GM12873 (cell line): Measurements from ENCODE around the gene PKHD1.

ENCODE experiments used
- TF ChIP-seq, protein P1 (sequence below): IDR thresholded peaks from 2 replicates; pipeline ENCODE4 v1.5.1; 2012; ENCODE audit warnings: low read depth, mild to moderate bottlenecking, moderate library complexity, low read length, control low read depth; ENCODE audit not compliant: insufficient read depth; ENCODE audit errors: missing control alignments

PKHD1 gene

DNA sequence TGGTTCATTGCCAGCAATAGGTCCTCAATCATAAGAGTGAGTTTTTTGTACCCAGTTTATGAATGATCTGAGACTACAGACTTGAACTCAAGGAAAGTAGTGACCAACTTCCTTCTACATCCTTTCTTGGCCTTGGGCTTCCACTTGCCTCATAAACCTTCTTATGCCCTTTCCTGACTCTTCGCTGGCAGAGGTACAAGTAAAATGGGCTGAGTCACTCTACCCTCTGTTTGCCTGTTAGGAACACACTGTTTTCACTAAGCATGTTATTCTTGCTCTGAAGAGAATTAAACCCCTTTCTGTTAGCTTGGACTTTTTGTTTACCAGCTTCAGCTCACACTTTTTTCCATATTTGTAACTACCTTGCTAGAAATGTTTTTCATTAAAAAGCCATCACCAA is 74.4 kb downstream of the PKHD1 start:
- TF ChIP-seq, protein P1, sequence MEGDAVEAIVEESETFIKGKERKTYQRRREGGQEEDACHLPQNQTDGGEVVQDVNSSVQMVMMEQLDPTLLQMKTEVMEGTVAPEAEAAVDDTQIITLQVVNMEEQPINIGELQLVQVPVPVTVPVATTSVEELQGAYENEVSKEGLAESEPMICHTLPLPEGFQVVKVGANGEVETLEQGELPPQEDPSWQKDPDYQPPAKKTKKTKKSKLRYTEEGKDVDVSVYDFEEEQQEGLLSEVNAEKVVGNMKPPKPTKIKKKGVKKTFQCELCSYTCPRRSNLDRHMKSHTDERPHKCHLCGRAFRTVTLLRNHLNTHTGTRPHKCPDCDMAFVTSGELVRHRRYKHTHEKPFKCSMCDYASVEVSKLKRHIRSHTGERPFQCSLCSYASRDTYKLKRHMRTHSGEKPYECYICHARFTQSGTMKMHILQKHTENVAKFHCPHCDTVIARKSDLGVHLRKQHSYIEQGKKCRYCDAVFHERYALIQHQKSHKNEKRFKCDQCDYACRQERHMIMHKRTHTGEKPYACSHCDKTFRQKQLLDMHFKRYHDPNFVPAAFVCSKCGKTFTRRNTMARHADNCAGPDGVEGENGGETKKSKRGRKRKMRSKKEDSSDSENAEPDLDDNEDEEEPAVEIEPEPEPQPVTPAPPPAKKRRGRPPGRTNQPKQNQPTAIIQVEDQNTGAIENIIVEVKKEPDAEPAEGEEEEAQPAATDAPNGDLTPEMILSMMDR = no peak

DNA sequence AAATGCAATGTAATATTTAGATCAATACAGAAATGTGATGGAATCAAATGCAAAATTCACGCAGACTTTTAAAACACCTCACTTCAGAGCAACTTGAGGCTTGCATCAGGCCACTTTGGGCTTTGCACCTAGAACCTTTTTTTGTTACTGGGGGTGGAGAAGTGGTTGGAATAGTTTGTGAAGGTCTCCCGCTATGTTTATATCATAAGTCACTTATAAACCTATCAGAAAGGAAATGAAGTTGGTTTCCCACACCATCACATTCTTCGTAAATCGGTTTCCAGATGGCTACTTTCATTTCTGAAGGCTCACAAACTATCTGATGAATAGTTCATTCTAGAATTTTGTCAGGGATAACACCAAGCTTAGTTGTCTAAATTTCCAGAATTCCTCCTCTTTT is 74.8 kb downstream of the PKHD1 start:
- TF ChIP-seq, protein P1 = no peak

DNA sequence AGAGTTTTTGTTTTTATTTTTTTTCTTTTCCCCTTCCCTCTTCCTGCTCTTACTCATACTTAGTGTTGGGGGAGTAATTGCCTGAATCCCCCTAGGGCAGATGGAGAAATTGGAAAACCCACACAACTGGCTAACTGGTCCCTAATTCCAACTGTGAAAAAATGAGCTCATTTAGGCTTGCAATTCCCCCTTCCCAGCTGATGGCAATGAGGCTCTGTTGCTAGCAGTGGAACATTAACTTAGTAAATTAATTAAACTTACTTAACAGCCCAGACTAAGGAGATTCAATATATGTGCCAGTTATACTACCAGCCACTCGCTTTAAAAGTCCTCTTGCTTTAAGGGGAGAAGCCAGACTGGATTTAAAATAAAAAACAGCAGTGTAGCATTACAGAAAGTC is 76.6 kb downstream of the PKHD1 start:
- TF ChIP-seq, protein P1 = no peak

DNA sequence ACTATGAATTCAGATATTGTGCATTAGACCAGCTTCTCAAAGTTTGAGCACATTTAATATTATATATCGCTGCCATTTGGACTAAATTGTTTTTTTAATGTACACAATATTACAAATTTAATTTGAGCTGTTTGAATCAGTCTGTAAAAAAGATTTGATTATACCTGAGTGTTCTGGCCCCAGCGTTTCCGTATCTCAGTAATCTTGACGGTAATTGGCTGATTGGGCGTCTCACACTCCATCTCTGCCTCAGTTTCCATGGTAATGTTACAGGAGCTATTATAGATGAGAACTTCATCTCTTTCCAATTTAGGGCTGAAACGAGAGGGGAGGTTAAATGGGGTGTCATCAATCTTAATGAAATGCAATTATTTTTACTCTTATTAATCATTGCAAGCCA is 77.3 kb downstream of the PKHD1 start:
- TF ChIP-seq, protein P1 = no peak

DNA sequence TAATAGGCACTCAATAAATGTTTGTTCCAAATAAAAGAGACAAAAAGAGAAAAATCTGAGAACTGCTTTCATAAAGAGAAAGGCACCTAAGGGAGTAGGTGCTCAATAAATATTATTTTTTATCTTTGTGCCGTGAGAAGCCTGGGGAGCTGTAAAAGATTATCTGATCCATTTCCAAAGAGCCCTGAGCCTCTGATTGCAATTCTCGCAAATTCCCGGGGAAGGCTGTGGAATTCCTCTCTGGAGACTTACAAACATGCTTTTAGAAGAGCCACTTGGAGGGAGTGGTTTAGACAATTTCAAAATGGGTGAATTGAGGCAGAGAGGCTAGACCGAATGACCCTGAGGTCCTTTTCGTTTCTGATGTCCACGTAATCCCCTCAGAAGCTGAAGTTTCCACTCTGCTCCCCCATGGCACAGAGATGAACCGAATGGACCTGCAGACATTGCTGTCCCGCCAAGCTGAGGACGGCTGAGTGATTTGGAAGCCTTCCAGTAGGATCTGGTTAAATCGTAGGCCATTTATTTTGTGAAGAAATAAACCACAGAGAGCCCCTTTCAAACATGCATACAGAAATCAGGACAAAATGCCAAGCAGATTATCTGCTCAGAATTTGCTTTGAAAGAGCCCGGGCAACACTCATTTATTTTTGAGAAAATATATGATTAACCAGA is 77.8 kb downstream of the PKHD1 start:
- TF ChIP-seq, protein P1 = no peak

DNA sequence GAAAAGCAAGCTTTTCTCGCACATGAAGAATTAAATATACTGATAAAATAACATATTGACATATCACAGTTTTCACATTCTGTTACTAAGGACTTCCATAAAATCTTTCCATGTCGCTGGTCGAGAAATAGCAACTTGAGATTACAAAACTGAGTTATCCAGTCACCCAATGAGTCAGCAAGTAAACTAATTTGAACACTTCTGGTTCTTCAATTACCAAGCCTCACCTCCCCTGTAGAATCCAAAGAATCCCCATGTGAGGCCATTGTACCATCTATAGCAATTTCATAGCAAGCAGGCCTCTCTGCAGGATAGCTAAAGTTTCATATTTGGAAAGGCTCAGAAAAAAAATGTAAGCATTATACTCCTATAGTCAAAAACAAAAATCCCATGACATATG is 87.3 kb downstream of the PKHD1 start:
- TF ChIP-seq, protein P1 = no peak

DNA sequence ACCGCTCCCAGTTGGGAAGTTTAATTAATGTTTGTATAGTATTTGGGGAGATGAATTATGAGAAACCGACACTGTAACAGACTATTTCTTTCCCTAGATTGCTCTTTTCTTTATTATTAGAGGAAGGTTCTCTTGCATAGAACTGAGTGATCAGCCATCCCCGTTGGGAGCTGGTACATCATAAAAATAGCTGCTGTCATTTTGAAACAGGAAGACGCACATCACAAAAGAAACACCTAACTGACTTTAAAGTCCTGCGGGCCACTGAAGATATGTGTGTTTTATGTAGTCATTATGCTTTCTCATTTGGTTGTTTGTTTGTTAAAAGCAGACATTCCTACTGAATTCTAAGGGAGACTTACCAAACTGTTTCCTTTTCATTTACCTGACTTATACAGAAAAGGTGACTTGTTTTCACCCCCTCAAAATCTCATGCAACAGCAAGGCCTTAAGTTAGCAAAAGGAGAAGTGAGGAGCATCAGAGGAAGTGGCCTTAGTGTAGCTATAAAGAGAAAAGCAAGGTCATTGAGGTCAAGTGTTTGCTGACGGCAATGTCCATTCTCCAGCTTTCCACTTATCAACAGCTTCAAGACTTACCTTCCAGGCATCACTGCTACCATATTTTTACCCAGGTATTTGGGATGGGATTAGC is 91.0 kb downstream of the PKHD1 start:
- TF ChIP-seq, protein P1 = no peak
